Measurements from ENCODE around the gene DTNBP1.

Gene DTNBP1

DNA sequence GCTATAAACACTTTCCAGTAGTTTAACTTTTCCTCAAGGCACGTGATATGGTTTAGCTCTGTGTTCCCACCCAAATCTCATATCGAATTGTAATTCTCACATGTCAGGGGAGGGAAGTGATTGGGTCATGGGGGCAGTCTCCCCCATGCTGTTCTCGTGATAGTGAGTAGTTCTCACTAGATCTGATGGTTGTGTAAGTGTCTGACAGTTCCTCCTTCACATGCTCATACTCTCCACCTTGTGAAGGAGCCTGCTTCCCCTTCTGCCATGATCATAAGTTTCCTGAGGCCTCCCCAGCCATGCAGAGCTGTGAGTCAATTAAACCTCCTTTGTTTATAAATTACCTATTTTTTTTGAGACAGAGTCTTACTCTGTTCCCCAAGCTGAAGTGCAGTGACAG lies 127.9 kb downstream of the DTNBP1 start:
- TF ChIP-seq, protein P1, sequence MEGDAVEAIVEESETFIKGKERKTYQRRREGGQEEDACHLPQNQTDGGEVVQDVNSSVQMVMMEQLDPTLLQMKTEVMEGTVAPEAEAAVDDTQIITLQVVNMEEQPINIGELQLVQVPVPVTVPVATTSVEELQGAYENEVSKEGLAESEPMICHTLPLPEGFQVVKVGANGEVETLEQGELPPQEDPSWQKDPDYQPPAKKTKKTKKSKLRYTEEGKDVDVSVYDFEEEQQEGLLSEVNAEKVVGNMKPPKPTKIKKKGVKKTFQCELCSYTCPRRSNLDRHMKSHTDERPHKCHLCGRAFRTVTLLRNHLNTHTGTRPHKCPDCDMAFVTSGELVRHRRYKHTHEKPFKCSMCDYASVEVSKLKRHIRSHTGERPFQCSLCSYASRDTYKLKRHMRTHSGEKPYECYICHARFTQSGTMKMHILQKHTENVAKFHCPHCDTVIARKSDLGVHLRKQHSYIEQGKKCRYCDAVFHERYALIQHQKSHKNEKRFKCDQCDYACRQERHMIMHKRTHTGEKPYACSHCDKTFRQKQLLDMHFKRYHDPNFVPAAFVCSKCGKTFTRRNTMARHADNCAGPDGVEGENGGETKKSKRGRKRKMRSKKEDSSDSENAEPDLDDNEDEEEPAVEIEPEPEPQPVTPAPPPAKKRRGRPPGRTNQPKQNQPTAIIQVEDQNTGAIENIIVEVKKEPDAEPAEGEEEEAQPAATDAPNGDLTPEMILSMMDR (conservative IDR thresholded peaks at IDR 0.05) = no peak
- TF ChIP-seq ZFX (IDR thresholded peaks at IDR 0.05) = no peak
- H3K27ac ChIP-seq = no peak overlapping the region

DNA sequence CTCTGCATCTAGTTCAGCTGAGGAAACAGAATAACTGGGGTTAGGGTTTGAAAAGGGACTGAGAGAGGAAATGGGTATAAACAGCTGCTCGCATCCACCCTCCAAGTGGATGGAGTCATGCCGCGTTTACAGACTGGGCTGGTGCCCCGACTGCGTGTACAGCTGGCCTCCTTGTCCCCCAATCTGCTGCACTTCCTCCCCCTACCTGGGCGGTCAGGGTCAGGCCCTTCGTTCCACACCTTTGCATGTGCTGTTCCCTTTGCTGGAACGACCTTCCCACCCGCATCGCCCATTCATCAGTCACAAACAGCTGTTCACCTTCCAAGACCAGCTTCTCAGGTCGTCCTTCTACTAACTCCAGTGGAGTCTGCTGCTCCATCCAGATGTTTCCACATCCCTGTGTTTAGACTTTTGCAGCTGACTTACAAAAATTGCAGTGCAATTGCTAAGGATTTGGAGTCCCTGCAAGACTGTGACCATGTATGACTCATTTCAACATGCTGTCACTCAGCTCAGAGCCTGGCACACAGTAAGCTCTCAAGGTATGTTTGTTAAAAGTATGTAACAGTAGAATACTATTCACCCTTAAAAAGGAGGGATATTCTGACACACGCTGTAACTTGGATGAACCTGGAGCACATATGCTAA lies 129.3 kb downstream of the DTNBP1 start:
- no peak overlapping the region for H3K27ac ChIP-seq
- TF ChIP-seq ZFX (IDR thresholded peaks at IDR 0.05) = no peak
- TF ChIP-seq, protein P1 (conservative IDR thresholded peaks at IDR 0.05) = no peak

DNA sequence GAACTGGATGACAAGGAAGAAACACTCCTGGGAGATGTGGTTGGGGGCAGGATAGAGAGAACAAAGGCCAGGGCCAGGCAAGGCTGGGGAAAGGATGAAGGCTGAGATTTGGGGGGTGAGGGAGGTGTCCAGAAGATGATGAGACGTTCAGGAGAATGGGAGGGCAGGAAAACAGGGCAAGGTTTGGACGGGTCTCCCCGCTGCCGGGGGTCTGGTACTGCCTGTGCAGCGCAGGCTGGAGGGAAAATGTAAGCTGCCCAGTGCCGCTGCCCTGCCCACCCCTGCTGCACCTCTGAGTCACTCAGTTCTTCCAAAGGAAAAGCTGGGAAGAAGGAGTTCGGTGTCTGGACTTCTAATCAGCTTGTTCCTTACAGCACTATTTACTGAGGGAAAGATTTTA lies 130.9 kb downstream of the DTNBP1 start:
- TF ChIP-seq, protein P1 (conservative IDR thresholded peaks at IDR 0.05) = no peak
- TF ChIP-seq ZFX (IDR thresholded peaks at IDR 0.05) = no peak
- no peak overlapping the region for H3K27ac ChIP-seq

DNA sequence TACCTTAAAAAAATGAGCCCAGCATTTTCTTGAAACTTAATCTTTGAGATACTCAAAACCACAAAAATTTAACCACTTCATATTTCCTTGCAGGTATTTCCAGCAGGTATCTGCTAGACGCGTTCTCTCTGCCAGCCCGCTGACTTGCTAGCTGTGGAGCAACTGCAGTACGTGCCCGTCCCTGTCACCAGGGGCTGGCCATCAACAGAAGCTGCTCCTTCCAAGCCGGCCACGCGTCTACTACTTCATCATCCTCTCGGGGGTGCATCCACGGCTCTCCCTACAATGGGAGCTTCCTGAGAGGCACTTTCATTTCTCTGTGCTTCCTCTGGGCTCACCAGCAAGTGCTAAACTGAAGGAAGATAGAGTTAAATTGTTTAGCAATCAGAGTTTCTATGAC lies 132.4 kb downstream of the DTNBP1 start:
- TF ChIP-seq, protein P1 (conservative IDR thresholded peaks at IDR 0.05) = no peak
- no peak for TF ChIP-seq ZFX (IDR thresholded peaks at IDR 0.05)
- H3K27ac ChIP-seq = no peak overlapping the region

DNA sequence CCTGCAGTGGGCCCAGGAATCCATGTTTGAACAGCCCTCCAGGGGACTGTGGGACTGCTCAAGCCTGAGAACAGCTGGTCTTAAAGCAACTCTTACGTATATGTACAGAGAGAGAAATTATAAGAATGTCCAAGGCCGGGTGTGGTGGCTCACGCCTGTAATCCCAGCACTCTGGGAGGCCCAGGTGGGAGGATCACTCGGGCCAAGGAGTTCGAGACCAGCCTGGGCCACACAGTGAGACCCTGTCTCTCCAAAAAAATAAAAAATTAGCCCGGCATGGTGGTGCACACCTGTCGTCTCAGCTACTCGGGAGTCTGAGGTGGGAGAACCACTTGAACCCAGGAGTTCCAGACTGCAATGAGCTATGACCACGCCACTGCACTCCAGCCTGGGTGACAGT lies 134.0 kb downstream of the DTNBP1 start:
- H3K27ac ChIP-seq = no peak overlapping the region
- TF ChIP-seq ZFX (IDR thresholded peaks at IDR 0.05) = no peak
- TF ChIP-seq, protein P1 (conservative IDR thresholded peaks at IDR 0.05) = no peak

DNA sequence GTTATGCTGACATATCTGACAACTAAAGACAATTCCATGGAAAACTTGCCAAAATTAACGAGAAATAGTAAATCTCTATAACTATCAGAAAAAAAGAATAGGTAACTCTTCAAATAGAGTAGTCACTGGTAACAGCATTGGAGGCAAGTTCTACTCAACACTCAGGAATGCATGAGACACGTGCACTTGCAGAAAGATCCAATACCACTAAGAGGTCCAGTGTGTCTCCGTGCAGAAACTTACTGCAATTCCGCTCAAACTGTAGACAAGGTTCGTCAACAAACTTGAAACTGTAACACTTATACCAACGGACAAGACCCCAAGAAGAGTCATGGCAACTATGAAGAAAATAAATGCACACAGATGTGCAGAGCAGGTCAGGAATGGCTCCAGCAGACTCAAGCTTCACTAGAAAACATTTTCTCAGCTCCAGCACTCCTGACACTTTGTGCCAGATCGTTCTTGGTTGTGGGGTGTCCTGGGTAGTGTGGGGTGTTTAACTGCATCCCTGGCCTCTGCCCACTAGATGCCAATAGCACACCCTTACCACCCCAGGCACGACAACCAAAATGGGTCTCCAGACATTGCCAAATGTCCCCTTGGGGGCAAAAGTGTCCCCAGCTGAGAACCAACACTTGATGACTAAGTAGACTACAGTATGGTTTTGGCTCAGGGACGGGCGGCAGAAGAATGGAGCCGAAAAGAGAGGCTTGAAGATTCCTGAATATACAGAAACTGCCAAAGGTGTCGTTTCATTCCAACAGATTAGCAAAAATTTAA lies 134.8 kb downstream of the DTNBP1 start:
- no peak overlapping the region for H3K27ac ChIP-seq
- no peak for TF ChIP-seq ZFX (IDR thresholded peaks at IDR 0.05)
- TF ChIP-seq, protein P1 (conservative IDR thresholded peaks at IDR 0.05) = no peak

DNA sequence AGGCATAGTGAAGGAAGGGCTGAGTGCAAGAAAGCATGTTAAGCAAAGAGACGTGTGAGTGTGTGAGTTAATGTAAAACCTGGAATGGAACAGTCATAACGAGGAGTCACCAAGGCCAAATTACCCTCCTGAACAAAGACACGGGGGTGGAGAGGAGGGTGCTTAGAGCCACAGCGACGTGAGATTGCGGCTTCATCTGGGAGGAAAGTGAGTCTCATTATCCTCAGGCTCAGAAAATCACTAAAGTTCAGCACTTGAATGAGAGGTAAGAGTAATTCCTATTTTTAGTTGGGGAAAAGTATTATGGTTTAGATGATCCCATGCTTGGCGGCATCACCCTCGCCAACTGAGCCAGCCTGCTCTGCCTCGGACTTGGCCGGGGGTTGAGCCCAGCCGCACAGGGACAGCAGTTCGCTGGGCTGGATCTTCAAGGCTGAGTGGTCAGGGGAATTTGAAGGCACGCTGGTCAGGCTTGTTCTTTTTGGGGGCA lies 136.6 kb downstream of the DTNBP1 start:
- H3K27ac ChIP-seq = no peak overlapping the region
- TF ChIP-seq ZFX (IDR thresholded peaks at IDR 0.05) = no peak
- TF ChIP-seq, protein P1 (conservative IDR thresholded peaks at IDR 0.05) = no peak
